Thyroid gland (tissue), 4 donors: ENCODE data around the gene PTPN3. TPM values are rescaled to one million over a fixed set of nuclear protein-coding genes. Genes with fewer than 3 reads are reported as not detected.

Experiments used
- DNase-seq, 2 donors: peaks; one replicate each; pipeline ENCODE4 v3.0.0-alpha.2; 2019
- H3K27ac ChIP-seq, 3 donors: fragments of 200-600 bp; sonication (generic); 1 replicate in 2 of 3; 2 replicates in 1 of 3; pipeline ENCODE4 v1.5.1; 2016 to 2019; ENCODE audit warnings: mild to moderate bottlenecking in 1 of 3, moderate library complexity in 1 of 3
- H3K27me3 ChIP-seq: fragments of 200-600 bp; sonication (generic); one replicate; pipeline ENCODE4 v1.5.1; 2019
- H3K36me3 ChIP-seq, 2 donors: fragments of 200-600 bp; sonication (generic); one replicate each; pipeline ENCODE4 v1.5.1; 2016 to 2019
- H3K4me1 ChIP-seq, 2 donors: fragments of 200-600 bp; sonication (generic); one replicate each; pipeline ENCODE4 v1.5.1; 2017 to 2019
- H3K4me3 ChIP-seq, 3 donors: fragments of 200-600 bp; sonication (generic); replicated peaks in 1 of 3; 1 replicate in 2 of 3; 2 replicates in 1 of 3; pipeline ENCODE4 v1.5.1; 2016; ENCODE audit warnings: mild to moderate bottlenecking in 1 of 3
- H3K9me3 ChIP-seq: fragments of 200-600 bp; sonication (generic); one replicate; pipeline ENCODE4 v1.5.1; 2017
- POLR2A ChIP-seq, 2 donors: fragments of 450-650 bp; IDR thresholded peaks; one replicate each; pipeline ENCODE4 v1.6.1; 2017; ENCODE audit warnings: antibody characterized with exemption in 2 of 2, mild to moderate bottlenecking in 2 of 2, moderate library complexity in 1 of 2
- WGBS, 2 donors: methylation state at CpG; one replicate each; pipeline ENCODE4 v1.1.5; 2017; 5-methylcytosine and 5-hydroxymethylcytosine counted together
- intact Hi-C: fragments of 100-400 bp; cut with DNase I; formaldehyde crosslinking; loops from one replicate; pipeline ENCODE4 v1.15.1; 2023
- total RNA-seq, 4 donors: library from RNA; depleted of rRNA; stranded (reverse); fragments of >200 nt; gene quantifications; one replicate each; pipeline ENCODE4 v1.2.3, GENCODE V29; 2016
- TF ChIP-seq, protein P1 (sequence below), 6 experiments: fragments of 200-600 bp in 3 of 6; fragments of 450-650 bp in 3 of 6; sonication (generic) in 3 of 6; IDR thresholded peaks; one replicate each; pipeline ENCODE4 v1.5.1; 2016 to 2019; ENCODE audit warnings: antibody characterized with exemption in 6 of 6, mild to moderate bottlenecking in 2 of 6, inconsistent platforms in 1 of 6, moderate library complexity in 1 of 6

The PTPN3 gene
- total RNA-seq, 4 donors from 2014 or later = 18.6 to 22.0 (median 21.3) TPM

DNA sequence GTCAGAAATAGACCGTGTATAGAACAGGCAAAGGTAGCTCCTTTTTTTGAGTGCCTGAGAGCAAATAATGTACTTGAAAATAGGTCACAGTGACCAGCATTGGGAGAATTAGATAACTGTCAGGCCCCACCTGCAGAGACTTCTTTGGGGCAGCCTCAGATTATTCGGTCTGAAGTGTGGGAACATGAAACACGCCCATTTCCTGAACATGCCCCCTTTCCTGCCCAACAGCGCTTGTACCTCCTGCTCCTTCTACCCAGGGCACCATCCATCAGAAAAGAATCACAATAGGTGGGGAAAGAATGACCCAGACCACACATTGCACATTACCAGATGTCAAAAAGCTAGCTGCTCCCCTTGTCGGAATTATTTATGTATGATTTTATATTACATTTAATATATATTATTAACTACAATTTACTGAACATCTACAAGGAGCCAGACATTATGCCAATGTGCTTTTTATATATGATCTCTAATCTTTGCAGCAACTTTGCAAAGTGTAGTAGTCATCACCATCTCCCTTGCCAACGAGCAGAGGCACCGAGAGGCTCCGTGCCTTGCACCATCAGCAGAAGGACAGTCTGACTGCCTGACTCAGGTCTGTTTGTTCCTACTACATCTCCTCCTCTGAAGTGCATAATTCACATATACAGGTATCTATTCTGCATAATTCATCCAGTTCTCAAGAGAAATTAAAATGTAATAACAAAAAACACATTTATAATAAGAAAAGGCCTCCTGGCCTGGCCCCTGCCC, 39.5 kb downstream of the PTPN3 start:
- H3K27ac ChIP-seq = no peak overlapping the region
- intact Hi-C loops = no loop called here
- H3K4me1 ChIP-seq = no peaks in the 10 kb centered on the region
- peaks cover 0 to 6% of the 10 kb centered on the region in 2 donors for H3K36me3 ChIP-seq
- WGBS, 2 donors = 76 to 86% methylated on average over 8 of the region's 8 CpGs
- no peaks in the 10 kb centered on the region for H3K9me3 ChIP-seq
- no peaks in the 10 kb centered on the region for H3K27me3 ChIP-seq
- no peak for DNase-seq
- H3K4me3 ChIP-seq = no peak overlapping the region
- TF ChIP-seq, protein P1, sequence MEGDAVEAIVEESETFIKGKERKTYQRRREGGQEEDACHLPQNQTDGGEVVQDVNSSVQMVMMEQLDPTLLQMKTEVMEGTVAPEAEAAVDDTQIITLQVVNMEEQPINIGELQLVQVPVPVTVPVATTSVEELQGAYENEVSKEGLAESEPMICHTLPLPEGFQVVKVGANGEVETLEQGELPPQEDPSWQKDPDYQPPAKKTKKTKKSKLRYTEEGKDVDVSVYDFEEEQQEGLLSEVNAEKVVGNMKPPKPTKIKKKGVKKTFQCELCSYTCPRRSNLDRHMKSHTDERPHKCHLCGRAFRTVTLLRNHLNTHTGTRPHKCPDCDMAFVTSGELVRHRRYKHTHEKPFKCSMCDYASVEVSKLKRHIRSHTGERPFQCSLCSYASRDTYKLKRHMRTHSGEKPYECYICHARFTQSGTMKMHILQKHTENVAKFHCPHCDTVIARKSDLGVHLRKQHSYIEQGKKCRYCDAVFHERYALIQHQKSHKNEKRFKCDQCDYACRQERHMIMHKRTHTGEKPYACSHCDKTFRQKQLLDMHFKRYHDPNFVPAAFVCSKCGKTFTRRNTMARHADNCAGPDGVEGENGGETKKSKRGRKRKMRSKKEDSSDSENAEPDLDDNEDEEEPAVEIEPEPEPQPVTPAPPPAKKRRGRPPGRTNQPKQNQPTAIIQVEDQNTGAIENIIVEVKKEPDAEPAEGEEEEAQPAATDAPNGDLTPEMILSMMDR (IDR thresholded peaks at IDR 0.05) = no peak
- TF ChIP-seq POLR2A (IDR thresholded peaks at IDR 0.05) = no peak

DNA sequence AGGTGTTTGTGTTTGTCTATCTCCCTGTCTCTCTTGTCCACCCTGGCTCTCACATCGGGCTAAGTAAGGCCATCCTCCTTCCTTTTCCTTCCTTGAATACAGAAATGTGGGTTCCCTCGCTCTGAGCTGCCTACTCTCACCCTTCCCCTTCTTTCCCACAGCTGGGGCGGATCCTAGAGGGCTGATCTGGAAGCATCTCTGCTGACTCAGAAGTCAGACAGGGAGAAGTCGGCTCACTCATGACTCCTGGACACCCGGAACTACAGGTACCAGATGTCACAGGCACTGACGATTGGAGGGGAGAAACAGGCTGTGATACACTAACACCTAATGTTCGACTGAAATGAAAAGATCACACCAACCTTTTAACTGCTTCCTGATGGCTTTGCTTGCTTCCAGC, 41.3 kb downstream of the PTPN3 start:
- Histone ChIP-seq H3K27me3 (no peaks in the 10 kb centered on the region), H3K4me1 (no peaks in the 10 kb centered on the region), H3K36me3 (peaks cover 0 to 6% of the 10 kb centered on the region in 2 donors), H3K9me3 (no peaks in the 10 kb centered on the region), H3K27ac (no peak overlapping the region), H3K4me3 (no peak overlapping the region)
- no peak for TF ChIP-seq POLR2A (IDR thresholded peaks at IDR 0.05)
- TF ChIP-seq, protein P1 (IDR thresholded peaks at IDR 0.05) = no peak
- no peak for DNase-seq
- intact Hi-C loops = no loop called here
- 84 to 90% methylated on average over 7 of the region's 7 CpGs for WGBS, 2 donors

DNA sequence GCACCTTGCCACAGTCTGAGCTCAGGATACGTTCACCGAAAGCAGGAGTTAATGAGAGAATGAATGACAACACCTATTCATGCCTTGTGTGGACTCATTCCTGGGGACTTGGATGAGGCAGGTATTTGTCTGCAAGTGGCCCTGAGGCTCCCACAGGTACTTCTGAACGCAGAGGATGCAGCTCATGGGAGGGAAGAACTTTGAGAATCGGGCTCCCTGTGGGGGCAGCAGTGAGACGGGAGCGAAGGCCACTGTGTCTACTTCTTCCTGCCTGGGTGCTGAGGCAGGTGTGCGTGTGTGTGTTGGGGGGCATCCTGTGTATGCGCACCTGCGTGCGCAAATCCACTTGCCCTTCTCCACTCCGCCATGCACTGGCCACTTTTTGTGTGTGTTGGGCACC, 42.2 kb downstream of the PTPN3 start:
- DNase-seq = no peak
- Histone ChIP-seq H3K27ac (no peak overlapping the region), H3K4me1 (no peaks in the 10 kb centered on the region), H3K9me3 (no peaks in the 10 kb centered on the region), H3K27me3 (no peaks in the 10 kb centered on the region), H3K36me3 (peaks cover 0 to 6% of the 10 kb centered on the region in 2 donors), H3K4me3 (no peak overlapping the region)
- intact Hi-C loops = no loop called here
- WGBS, 2 donors = 84 to 85% methylated on average over 8 to 11 of the region's 11 CpGs
- no peak for TF ChIP-seq POLR2A (IDR thresholded peaks at IDR 0.05)
- TF ChIP-seq, protein P1 (IDR thresholded peaks at IDR 0.05) = no peak

DNA sequence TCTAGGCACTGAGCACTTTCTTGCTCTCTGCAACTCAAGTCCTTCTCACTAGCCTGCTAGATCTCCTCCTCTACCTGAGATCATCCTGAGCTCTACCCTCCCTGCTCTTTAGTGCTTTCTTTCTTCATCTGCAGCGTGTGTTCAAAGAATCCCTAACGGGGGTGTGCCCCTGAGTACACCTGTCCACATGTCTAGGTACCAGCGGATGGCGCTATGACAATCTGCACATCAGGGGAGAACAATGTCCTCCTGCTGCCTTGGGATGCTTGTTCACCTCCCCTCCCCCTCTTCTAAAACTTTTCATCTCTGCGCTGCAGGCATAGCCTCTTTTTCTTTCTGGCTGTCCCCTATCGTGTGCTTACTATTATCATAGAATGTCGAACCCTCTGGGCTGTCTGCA, 42.7 kb downstream of the PTPN3 start:
- Histone ChIP-seq H3K27ac (no peak overlapping the region), H3K9me3 (no peaks in the 10 kb centered on the region), H3K4me1 (no peaks in the 10 kb centered on the region), H3K4me3 (no peak overlapping the region), H3K36me3 (peaks cover 0 to 6% of the 10 kb centered on the region in 2 donors), H3K27me3 (no peaks in the 10 kb centered on the region)
- no peak for DNase-seq
- TF ChIP-seq POLR2A (IDR thresholded peaks at IDR 0.05) = no peak
- TF ChIP-seq, protein P1 (IDR thresholded peaks at IDR 0.05) = no peak
- WGBS, 2 donors = 82 to 90% methylated on average over 7 of the region's 7 CpGs
- intact Hi-C loops = no loop called here

DNA sequence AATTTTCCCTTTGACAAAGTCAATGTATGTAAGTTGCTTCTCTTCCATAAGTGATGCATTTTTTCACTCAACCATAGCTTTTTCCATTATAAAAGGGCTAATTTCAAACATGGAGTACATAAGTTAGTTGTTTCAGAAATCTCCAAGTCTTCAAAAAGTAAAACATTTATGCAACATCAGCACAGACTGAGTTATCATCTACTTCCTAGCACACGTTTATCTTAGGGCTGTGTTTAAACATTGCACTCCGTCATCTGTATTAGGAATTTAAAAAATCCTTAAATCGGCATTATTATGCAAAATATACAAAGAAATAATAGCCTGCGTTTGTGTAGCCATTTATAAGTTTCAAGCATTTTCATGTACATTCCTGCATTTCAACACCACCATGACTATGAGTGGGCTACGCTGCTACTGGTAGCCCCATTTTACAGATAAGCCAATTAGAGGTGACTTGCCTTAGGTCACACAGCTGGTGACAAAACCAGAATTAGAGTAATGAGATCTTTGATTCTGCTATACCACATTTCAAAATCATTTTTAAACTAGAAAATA, 43.4 kb downstream of the PTPN3 start:
- Histone ChIP-seq H3K4me3 (no peak overlapping the region), H3K9me3 (no peaks in the 10 kb centered on the region), H3K27ac (no peak overlapping the region), H3K27me3 (no peaks in the 10 kb centered on the region), H3K36me3 (peaks cover 0 to 6% of the 10 kb centered on the region in 2 donors), H3K4me1 (no peaks in the 10 kb centered on the region)
- DNase-seq = no peak
- TF ChIP-seq, protein P1 (IDR thresholded peaks at IDR 0.05) = no peak
- TF ChIP-seq POLR2A (IDR thresholded peaks at IDR 0.05) = no peak
- 91 to 93% methylated on average over 5 of the region's 5 CpGs for WGBS, 2 donors
- intact Hi-C loops = no loop called here
